ENCODE data around the gene SSTR5.

SSTR5 gene

GRCh38 chr16:1107731-1108130, 35.2 kb downstream of the SSTR5 start:
- DNase-seq, result no peak

GRCh38 chr16:1108299-1109252, 36.0 kb downstream of the SSTR5 start:
- no peak for DNase-seq

GRCh38 chr16:1109648-1110047, 37.1 kb downstream of the SSTR5 start:
- DNase-seq, result no peak

- DNase-seq, result no peak
Observed at GRCh38 chr16:1112506-1113184, 40.1 kb downstream of the SSTR5 start.

- DNase-seq, result no peak
Observed at GRCh38 chr16:1113489-1113888, 40.9 kb downstream of the SSTR5 start.

- DNase-seq, result no peak
Observed at GRCh38 chr16:1113889-1114526, 41.5 kb downstream of the SSTR5 start.

- no peak for DNase-seq
Observed at GRCh38 chr16:1116693-1117077, 44.1 kb downstream of the SSTR5 start.

- no peak for DNase-seq
Observed at GRCh38 chr16:1117176-1117900, 44.8 kb downstream of the SSTR5 start.

GRCh38 chr16:1117926-1118325, 45.4 kb downstream of the SSTR5 start:
- DNase-seq, result no peak

- no peak for DNase-seq
Observed at GRCh38 chr16:1119129-1119528, 46.6 kb downstream of the SSTR5 start.

- no peak for DNase-seq
Observed at GRCh38 chr16:1119766-1120576, 47.4 kb downstream of the SSTR5 start.

GRCh38 chr16:1120577-1120941, 48.0 kb downstream of the SSTR5 start:
- no peak for DNase-seq

GRCh38 chr16:1121009-1121408, 48.5 kb downstream of the SSTR5 start:
- no peak for DNase-seq

GRCh38 chr16:1121601-1122397, 49.3 kb downstream of the SSTR5 start:
- DNase-seq, result no peak

GRCh38 chr16:1122398-1122765, 49.8 kb downstream of the SSTR5 start:
- DNase-seq, result no peak

GRCh38 chr16:1123525-1124230, 51.1 kb downstream of the SSTR5 start:
- no peak for DNase-seq

- no peak for DNase-seq
Observed at GRCh38 chr16:1124291-1124690, 51.7 kb downstream of the SSTR5 start.

GRCh38 chr16:1124795-1125194, 52.2 kb downstream of the SSTR5 start:
- DNase-seq, result no peak

GRCh38 chr16:1125471-1125870, 52.9 kb downstream of the SSTR5 start:
- DNase-seq, result peak; percentile 17

- no peak for DNase-seq
Observed at GRCh38 chr16:1126044-1126443, 53.5 kb downstream of the SSTR5 start.

- no peak for DNase-seq
Observed at GRCh38 chr16:1126586-1126985, 54.0 kb downstream of the SSTR5 start.

All from CD4-positive, alpha-beta T cell treated with Interleukin-17A for 4 hours (primary cell).